GM10248 (cell line): Measurements from ENCODE around the gene ZNF792.
"Not testable (repeated sequence)": the region's sequence is repeated elsewhere in the genome, so short reads cannot be mapped to it uniquely, and the experiment has no call there.

ENCODE experiments used
- CTCF ChIA-PET: fragments of 300-600 bp; sonication (Branson Sonifier 250); formaldehyde crosslinking; extraction: SDS; loops from one replicate; lab custom pipeline; 2021; ENCODE audit warnings: antibody characterized with exemption; lab: Yijun Ruan, JAX
- POLR2A ChIA-PET: fragments of 350-650 bp; sonication (Branson Sonifier 250); formaldehyde crosslinking; extraction: SDS; loops from one replicate; lab custom pipeline; 2020; ENCODE audit warnings: antibody characterized with exemption; lab: Yijun Ruan, JAX
- DNase-seq: peaks from one replicate; pipeline ENCODE4 v3.0.0; 2012; ENCODE audit errors: extremely low spot score
- CTCF ChIP-seq: IDR thresholded peaks from 2 replicates; pipeline ENCODE4 v1.5.1; 2012; ENCODE audit warnings: mild to moderate bottlenecking, low read depth; ENCODE audit errors: extremely low read depth, missing control alignments, control extremely low read depth

ZNF792 gene

DNA sequence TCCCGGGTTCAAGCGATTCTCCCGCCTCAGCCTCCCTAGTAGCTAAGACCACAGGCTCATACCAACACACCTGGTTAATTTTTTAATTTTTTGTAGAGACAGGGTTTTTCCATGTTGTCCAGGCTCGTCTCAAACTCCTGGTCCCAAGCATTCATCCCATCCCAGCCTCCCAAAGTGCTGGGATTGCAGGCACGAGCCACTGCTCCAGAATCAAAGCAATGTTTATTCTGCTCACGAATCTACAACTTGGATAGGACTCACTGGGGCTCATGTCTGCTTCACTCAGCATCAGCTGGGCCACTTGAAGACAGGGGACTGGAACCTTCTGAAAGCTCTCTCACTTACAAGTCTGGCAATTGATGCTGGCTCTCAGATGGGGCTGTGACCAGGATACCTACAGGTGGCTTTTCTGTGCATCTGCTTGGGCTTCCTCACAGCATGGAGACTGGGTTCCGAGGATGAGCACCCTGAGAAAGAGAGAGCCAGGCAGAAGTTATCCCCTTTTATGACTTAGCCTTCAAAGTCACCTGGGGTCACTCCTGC lies 8.2 kb upstream of the ZNF792 start:
- POLR2A ChIA-PET = no interaction called here
- CTCF ChIA-PET = interaction anchor here (0.7 to 7.8 kb wide), 16 partner anchors 8 to 333 kb away, joined by 3 to 120 read pairs (median 3); partner anchors contain the start of genes GRAMD1A, ZNF30 and ZNF792
- no peak for DNase-seq
- no peak for TF ChIP-seq CTCF

DNA sequence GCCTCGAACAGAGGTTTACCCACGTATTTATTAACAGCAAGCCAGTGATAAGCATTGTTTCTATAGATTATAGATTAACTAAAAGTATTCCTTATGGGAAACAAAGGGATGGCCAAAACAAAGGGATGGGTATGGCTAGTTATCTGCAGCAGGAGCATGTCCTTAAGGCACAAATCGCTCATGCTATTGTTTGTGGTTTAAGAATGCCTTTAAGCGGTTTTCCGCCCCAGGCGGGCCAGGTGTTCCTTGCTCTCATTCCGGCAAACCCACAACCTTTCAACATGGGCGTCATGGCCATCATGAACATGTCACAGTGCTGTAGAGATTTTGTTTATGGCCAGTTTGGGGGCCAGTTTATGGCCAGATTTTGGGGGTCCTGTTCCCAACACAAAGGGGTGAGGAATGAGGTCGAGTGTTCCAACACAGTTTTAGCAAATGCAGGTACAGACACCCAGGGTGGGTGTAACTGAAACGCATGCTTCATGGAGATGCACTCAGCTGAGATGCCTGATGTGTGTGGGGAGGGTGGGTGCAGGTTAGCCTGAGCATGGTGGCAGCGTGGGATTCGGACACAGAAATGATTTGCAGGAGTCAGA lies 6.3 kb upstream of the ZNF792 start:
- CTCF ChIA-PET = interaction anchor here (7.8 kb wide), 1 partner anchor 40 kb away, joined by 120 read pairs; no protein-coding TSS in a partner anchor
- POLR2A ChIA-PET, DNase-seq: not testable (repeated sequence)

- ChIA-PET POLR2A (no interaction called here), CTCF (interaction anchor here (4.5 kb wide), 1 partner anchor 44 kb away, joined by 21 read pairs; no protein-coding TSS in a partner anchor)
- TF ChIP-seq CTCF = no peak
- DNase-seq = no peak
Observed at GRCh38 chr19:34969721-34970120, 5.7 kb upstream of the ZNF792 start.

GRCh38 chr19:34967551-34967950 lies 3.5 kb upstream of the ZNF792 start:
- CTCF ChIA-PET = interaction anchor here (0.9 to 4.5 kb wide), 4 partner anchors 21 to 99 kb away, joined by 3 to 21 read pairs (median 4); no protein-coding TSS in a partner anchor
- no peak for DNase-seq

DNA sequence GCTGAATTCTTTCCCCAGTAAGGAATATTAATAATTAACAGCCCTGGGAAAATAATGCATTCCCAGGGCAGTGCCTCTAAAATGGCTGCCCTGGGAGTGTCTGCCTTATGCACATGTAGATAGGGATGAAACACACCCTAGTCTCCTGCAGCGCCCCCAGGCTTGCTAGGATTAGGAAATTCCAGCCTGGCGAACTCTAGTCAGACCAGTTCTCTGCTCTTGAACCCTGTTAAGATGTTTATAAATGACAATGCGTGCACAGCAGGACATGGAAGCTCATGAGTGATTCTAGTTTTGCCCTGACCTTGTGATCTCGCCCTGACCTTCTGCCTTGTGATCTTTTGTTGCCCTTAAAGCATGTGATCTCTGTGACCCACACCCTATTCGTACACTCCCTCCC lies 1.5 kb upstream of the ZNF792 start:
- POLR2A ChIA-PET, DNase-seq: not testable (repeated sequence)
- CTCF ChIA-PET = interaction anchor here (4.5 kb wide), 1 partner anchor 48 kb away, joined by 21 read pairs; no protein-coding TSS in a partner anchor

More at GRCh38 chr19:34967551-34967950, 3.5 kb upstream of the ZNF792 start:
- POLR2A ChIA-PET = no interaction called here
- no peak for TF ChIP-seq CTCF

DNA sequence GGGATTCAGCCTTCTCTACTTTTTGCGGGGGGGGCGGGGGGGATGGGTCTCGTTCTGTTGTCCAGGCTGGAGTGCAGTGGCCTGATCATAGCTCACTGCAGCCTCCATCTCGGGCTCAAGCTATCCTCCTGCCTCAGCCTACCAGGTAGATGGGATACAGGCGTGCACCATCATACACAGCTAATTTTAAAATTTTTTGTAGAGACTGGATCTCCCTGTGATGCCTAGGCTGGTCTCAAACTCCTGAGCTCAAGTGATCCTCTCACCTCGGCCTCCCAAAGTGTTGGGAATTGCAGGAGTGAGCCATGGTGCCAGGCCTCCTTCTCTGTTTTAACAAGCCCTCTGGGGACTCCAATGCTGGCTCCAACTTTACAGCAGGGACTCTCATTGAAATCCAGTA lies 569 bp upstream of the ZNF792 start:
- CTCF ChIA-PET = interaction anchor here (1.9 kb wide), 1 partner anchor 49 kb away, joined by 8 read pairs; no protein-coding TSS in a partner anchor
- no peak for DNase-seq
- POLR2A ChIA-PET = no interaction called here
- no peak for TF ChIP-seq CTCF

GRCh38 chr19:34962687-34963572 lies 1.1 kb downstream of the ZNF792 start:
- DNase-seq = peak; percentile 23
- CTCF ChIA-PET = interaction anchor here (1.3 to 4.6 kb wide), 3 partner anchors 10 to 64 kb away, joined by 3 to 21 read pairs (median 8); no protein-coding TSS in a partner anchor
- POLR2A ChIA-PET = no interaction called here
- TF ChIP-seq CTCF = no peak
